Right lobe of liver (tissue), 4 donors: ENCODE measurements around the gene SPEM3.
A peak's percentile ranks its signal among the peaks of the same experiment; 100 is the strongest.

Experiments
- CTCF ChIP-seq, 4 donors: fragments of 200-600 bp in 3 of 4; fragments of 450-650 bp in 1 of 4; IDR thresholded peaks; one replicate each; pipeline versions ENCODE4 v1.5.1 to v1.8.0; 2016 to 2022; ENCODE audit warnings: antibody characterized with exemption in 4 of 4, mild to moderate bottlenecking in 2 of 4
- POLR2A ChIP-seq: fragments of 450-650 bp; IDR thresholded peaks from one replicate; pipeline ENCODE4 v1.6.1; 2017; ENCODE audit warnings: antibody characterized with exemption, mild to moderate bottlenecking
- donor health status: DM: no; HTN: no; CAD: no.
- donor health status: DM: no; HTN: no; CAD: no.
- donor health status: DM: no; HTN: yes; CAD: no.

- peak; percentile 90 to 97 (median 92) for TF ChIP-seq CTCF (IDR thresholded peaks at IDR 0.05)
- TF ChIP-seq POLR2A, result peak; percentile 57
Measured at GRCh38 chr17:7436556-7437368, 8.1 kb downstream of the SPEM3 start.
